ENCODE data around the gene PTPN5. TPM values are rescaled to one million over a fixed set of nuclear protein-coding genes. Genes with fewer than 3 reads are reported as not detected.

PTPN5 gene
- total RNA-seq, 1 donor from 2014 or later: not detected

- Histone ChIP-seq H3K4me1 (ENCODE audit: control insufficient read depth in 3 of 3, insufficient read depth in 3 of 3, low read length in 3 of 3) (peaks cover 20 to 41% (median 37%) of the 10 kb centered on the region in 3 donors), H3K27ac (ENCODE audit: low read depth, low read length) (no peak overlapping the region), H3K27me3 (ENCODE audit: control insufficient read depth in 3 of 3, insufficient read depth in 3 of 3, low read length in 3 of 3) (peaks cover 0 to 17% (median 9%) of the 10 kb centered on the region in 3 donors), H3K36me3 (ENCODE audit: control insufficient read depth in 3 of 3, insufficient read depth in 3 of 3, low read length in 3 of 3) (peaks cover 6 to 14% (median 12%) of the 10 kb centered on the region in 3 donors), H3K9me3 (ENCODE audit: control insufficient read depth in 3 of 3, low read length in 3 of 3) (no peaks in the 10 kb centered on the region), H3K9ac (ENCODE audit: low read depth in 1 of 3, low read length in 3 of 3) (no peak overlapping the region), H3K4me3 (ENCODE audit: low read length in 3 of 3) (no peak overlapping the region)
Measured at GRCh38 chr11:18704698-18705097, 86.9 kb downstream of the PTPN5 start.

GRCh38 chr11:18704045-18704645 lies 87.5 kb downstream of the PTPN5 start:
- Histone ChIP-seq H3K36me3 (ENCODE audit: control insufficient read depth in 3 of 3, insufficient read depth in 3 of 3, low read length in 3 of 3) (peaks cover 6 to 14% (median 12%) of the 10 kb centered on the region in 3 donors), H3K27me3 (ENCODE audit: control insufficient read depth in 3 of 3, insufficient read depth in 3 of 3, low read length in 3 of 3) (peaks cover 0 to 17% (median 9%) of the 10 kb centered on the region in 3 donors), H3K9me3 (ENCODE audit: control insufficient read depth in 3 of 3, low read length in 3 of 3) (no peaks in the 10 kb centered on the region), H3K27ac (ENCODE audit: low read depth, low read length) (no peak overlapping the region), H3K9ac (ENCODE audit: low read depth in 1 of 3, low read length in 3 of 3) (peak overlapping the region in 1 of 3 donors; percentile 20), H3K4me1 (ENCODE audit: control insufficient read depth in 3 of 3, insufficient read depth in 3 of 3, low read length in 3 of 3) (peaks cover 25 to 47% (median 42%) of the 10 kb centered on the region in 3 donors), H3K4me3 (ENCODE audit: low read length in 3 of 3) (no peak overlapping the region)

GRCh38 chr11:18703001-18703763 lies 88.4 kb downstream of the PTPN5 start:
- Histone ChIP-seq H3K4me3 (ENCODE audit: low read length in 3 of 3) (no peak overlapping the region), H3K4me1 (ENCODE audit: control insufficient read depth in 3 of 3, insufficient read depth in 3 of 3, low read length in 3 of 3) (peaks cover 27 to 50% (median 46%) of the 10 kb centered on the region in 3 donors), H3K36me3 (ENCODE audit: control insufficient read depth in 3 of 3, insufficient read depth in 3 of 3, low read length in 3 of 3) (peaks cover 6 to 14% (median 12%) of the 10 kb centered on the region in 3 donors), H3K27me3 (ENCODE audit: control insufficient read depth in 3 of 3, insufficient read depth in 3 of 3, low read length in 3 of 3) (peaks cover 0 to 16% (median 9%) of the 10 kb centered on the region in 3 donors), H3K9ac (ENCODE audit: low read depth in 1 of 3, low read length in 3 of 3) (no peak overlapping the region), H3K27ac (ENCODE audit: low read depth, low read length) (no peak overlapping the region), H3K9me3 (ENCODE audit: control insufficient read depth in 3 of 3, low read length in 3 of 3) (no peaks in the 10 kb centered on the region)

- no peaks in the 10 kb centered on the region for H3K9me3 ChIP-seq (ENCODE audit: control insufficient read depth in 3 of 3, low read length in 3 of 3)
- no peak overlapping the region for H3K27ac ChIP-seq (ENCODE audit: low read depth, low read length)
- H3K36me3 ChIP-seq (ENCODE audit: control insufficient read depth in 3 of 3, insufficient read depth in 3 of 3, low read length in 3 of 3): peaks cover 6 to 14% (median 12%) of the 10 kb centered on the region in 3 donors
- peaks cover 0 to 5% (median 5%) of the 10 kb centered on the region in 3 donors for H3K27me3 ChIP-seq (ENCODE audit: control insufficient read depth in 3 of 3, insufficient read depth in 3 of 3, low read length in 3 of 3)
- H3K4me3 ChIP-seq (ENCODE audit: low read length in 3 of 3): no peak overlapping the region
- peaks cover 26 to 49% (median 47%) of the 10 kb centered on the region in 3 donors for H3K4me1 ChIP-seq (ENCODE audit: control insufficient read depth in 3 of 3, insufficient read depth in 3 of 3, low read length in 3 of 3)
- H3K9ac ChIP-seq (ENCODE audit: low read depth in 1 of 3, low read length in 3 of 3): no peak overlapping the region
Measured at GRCh38 chr11:18701614-18702216, 89.9 kb downstream of the PTPN5 start.

- Histone ChIP-seq H3K36me3 (ENCODE audit: control insufficient read depth in 3 of 3, insufficient read depth in 3 of 3, low read length in 3 of 3) (peaks cover 6 to 14% (median 12%) of the 10 kb centered on the region in 3 donors), H3K9ac (ENCODE audit: low read depth in 1 of 3, low read length in 3 of 3) (peak overlapping the region in 1 of 3 donors; percentile 84), H3K27ac (ENCODE audit: low read depth, low read length) (no peak overlapping the region), H3K9me3 (ENCODE audit: control insufficient read depth in 3 of 3, low read length in 3 of 3) (no peaks in the 10 kb centered on the region), H3K27me3 (ENCODE audit: control insufficient read depth in 3 of 3, insufficient read depth in 3 of 3, low read length in 3 of 3) (no peaks in the 10 kb centered on the region), H3K4me3 (ENCODE audit: low read length in 3 of 3) (no peak overlapping the region), H3K4me1 (ENCODE audit: control insufficient read depth in 3 of 3, insufficient read depth in 3 of 3, low read length in 3 of 3) (peaks cover 23 to 42% (median 40%) of the 10 kb centered on the region in 3 donors)
Measured at GRCh38 chr11:18700872-18701271, 90.7 kb downstream of the PTPN5 start.

- peaks cover 6 to 14% (median 12%) of the 10 kb centered on the region in 3 donors for H3K36me3 ChIP-seq (ENCODE audit: control insufficient read depth in 3 of 3, insufficient read depth in 3 of 3, low read length in 3 of 3)
- H3K4me1 ChIP-seq (ENCODE audit: control insufficient read depth in 3 of 3, insufficient read depth in 3 of 3, low read length in 3 of 3): peaks cover 18 to 37% (median 35%) of the 10 kb centered on the region in 3 donors
- peak overlapping the region in 1 of 3 donors; percentile 22 for H3K4me3 ChIP-seq (ENCODE audit: low read length in 3 of 3)
- no peaks in the 10 kb centered on the region for H3K9me3 ChIP-seq (ENCODE audit: control insufficient read depth in 3 of 3, low read length in 3 of 3)
- H3K9ac ChIP-seq (ENCODE audit: low read depth in 1 of 3, low read length in 3 of 3): peak overlapping the region in 1 of 3 donors; percentile 84
- H3K27ac ChIP-seq (ENCODE audit: low read depth, low read length): peak overlapping the region; percentile 63
- no peaks in the 10 kb centered on the region for H3K27me3 ChIP-seq (ENCODE audit: control insufficient read depth in 3 of 3, insufficient read depth in 3 of 3, low read length in 3 of 3)
Measured at GRCh38 chr11:18700375-18700774, 91.2 kb downstream of the PTPN5 start.

GRCh38 chr11:18699848-18700261 lies 91.7 kb downstream of the PTPN5 start:
- no peaks in the 10 kb centered on the region for H3K9me3 ChIP-seq (ENCODE audit: control insufficient read depth in 3 of 3, low read length in 3 of 3)
- peak overlapping the region; percentile 55 to 78 (median 66) for H3K4me3 ChIP-seq (ENCODE audit: low read length in 3 of 3)
- H3K36me3 ChIP-seq (ENCODE audit: control insufficient read depth in 3 of 3, insufficient read depth in 3 of 3, low read length in 3 of 3): peaks cover 6 to 14% (median 12%) of the 10 kb centered on the region in 3 donors
- peak overlapping the region in 2 of 3 donors; percentile 72 to 84 for H3K9ac ChIP-seq (ENCODE audit: low read depth in 1 of 3, low read length in 3 of 3)
- H3K27ac ChIP-seq (ENCODE audit: low read depth, low read length): peak overlapping the region; percentile 63
- no peaks in the 10 kb centered on the region for H3K27me3 ChIP-seq (ENCODE audit: control insufficient read depth in 3 of 3, insufficient read depth in 3 of 3, low read length in 3 of 3)
- H3K4me1 ChIP-seq (ENCODE audit: control insufficient read depth in 3 of 3, insufficient read depth in 3 of 3, low read length in 3 of 3): peaks cover 15 to 32% (median 31%) of the 10 kb centered on the region in 3 donors

GRCh38 chr11:18699269-18699596 lies 92.4 kb downstream of the PTPN5 start:
- Histone ChIP-seq H3K36me3 (ENCODE audit: control insufficient read depth in 3 of 3, insufficient read depth in 3 of 3, low read length in 3 of 3) (peaks cover 6 to 14% (median 12%) of the 10 kb centered on the region in 3 donors), H3K9ac (ENCODE audit: low read depth in 1 of 3, low read length in 3 of 3) (peak overlapping the region; percentile 27 to 84 (median 72)), H3K9me3 (ENCODE audit: control insufficient read depth in 3 of 3, low read length in 3 of 3) (no peaks in the 10 kb centered on the region), H3K4me1 (ENCODE audit: control insufficient read depth in 3 of 3, insufficient read depth in 3 of 3, low read length in 3 of 3) (peaks cover 15 to 31% (median 27%) of the 10 kb centered on the region in 3 donors), H3K27me3 (ENCODE audit: control insufficient read depth in 3 of 3, insufficient read depth in 3 of 3, low read length in 3 of 3) (no peaks in the 10 kb centered on the region), H3K4me3 (ENCODE audit: low read length in 3 of 3) (peak overlapping the region; percentile 55 to 78 (median 66)), H3K27ac (ENCODE audit: low read depth, low read length) (peak overlapping the region; percentile 63)

- Histone ChIP-seq H3K9ac (ENCODE audit: low read depth in 1 of 3, low read length in 3 of 3) (peak within 1 kb of the TSS; percentile 72 to 84 (median 74)), H3K9me3 (ENCODE audit: control insufficient read depth in 3 of 3, low read length in 3 of 3) (no peaks in the 10 kb centered on the region), H3K27ac (ENCODE audit: low read depth, low read length) (peak within 1 kb of the TSS; percentile 63), H3K27me3 (ENCODE audit: control insufficient read depth in 3 of 3, insufficient read depth in 3 of 3, low read length in 3 of 3) (no peaks in the 10 kb centered on the region), H3K4me3 (ENCODE audit: low read length in 3 of 3) (peak within 1 kb of the TSS; percentile 55 to 78 (median 66)), H3K36me3 (ENCODE audit: control insufficient read depth in 3 of 3, insufficient read depth in 3 of 3, low read length in 3 of 3) (peaks cover 6 to 14% (median 12%) of the 10 kb centered on the region in 3 donors), H3K4me1 (ENCODE audit: control insufficient read depth in 3 of 3, insufficient read depth in 3 of 3, low read length in 3 of 3) (peaks cover 15 to 31% (median 27%) of the 10 kb centered on the region in 3 donors)
Measured at GRCh38 chr11:18698341-18699268, 93.0 kb downstream of the PTPN5 start, which contains the start of gene TMEM86A. Gene TMEM86A, plus strand, starts transcription at chr11:18698779. Its CDS starts 108 bp downstream, at chr11:18698887.

All from skeletal muscle tissue (tissue), 4 donors.